ENCODE results near the gene MIPOL1.
A peak's percentile ranks its signal among the peaks of the same experiment; 100 is the strongest.
"Not testable (repeated sequence)": the region's sequence is repeated elsewhere in the genome, so short reads cannot be mapped to it uniquely, and the experiment has no call there.

The MIPOL1 gene

GRCh38 chr14:37295262-37295661 lies 97.5 kb downstream of the MIPOL1 start:
- DNase-seq, result not testable (repeated sequence)

- DNase-seq, result no peak
Observed at GRCh38 chr14:37311252-37311651, 113.5 kb downstream of the MIPOL1 start.

GRCh38 chr14:37318938-37319337 lies 121.2 kb downstream of the MIPOL1 start:
- DNase-seq, result no peak

- no peak for DNase-seq
Observed at GRCh38 chr14:37320106-37320505, 122.4 kb downstream of the MIPOL1 start.

- no peak for DNase-seq
Observed at GRCh38 chr14:37325332-37325731, 127.6 kb downstream of the MIPOL1 start.

GRCh38 chr14:37326434-37326833 lies 128.7 kb downstream of the MIPOL1 start:
- DNase-seq, result no peak

GRCh38 chr14:37327933-37328332 lies 130.2 kb downstream of the MIPOL1 start:
- not testable (repeated sequence) for DNase-seq

GRCh38 chr14:37328673-37329072 lies 130.9 kb downstream of the MIPOL1 start:
- DNase-seq, result no peak

GRCh38 chr14:37329189-37330001 lies 131.7 kb downstream of the MIPOL1 start:
- DNase-seq, result no peak

GRCh38 chr14:37330910-37331309 lies 133.2 kb downstream of the MIPOL1 start:
- DNase-seq, result no peak

GRCh38 chr14:37340353-37340752 lies 142.6 kb downstream of the MIPOL1 start:
- peak; percentile 26 for DNase-seq

- DNase-seq, result no peak
Observed at GRCh38 chr14:37343307-37344094, 145.8 kb downstream of the MIPOL1 start.

- DNase-seq, result no peak
Observed at GRCh38 chr14:37363661-37364060, 165.9 kb downstream of the MIPOL1 start.

GRCh38 chr14:37369425-37369824 lies 171.7 kb downstream of the MIPOL1 start:
- peak; percentile 98 for DNase-seq

- no peak for DNase-seq
Observed at GRCh38 chr14:37375566-37375965, 177.8 kb downstream of the MIPOL1 start.

GRCh38 chr14:37376944-37377609 lies 179.3 kb downstream of the MIPOL1 start:
- DNase-seq, result no peak

- peak; percentile 95 for DNase-seq
Observed at GRCh38 chr14:37384870-37385596, 187.3 kb downstream of the MIPOL1 start.

- peak; percentile 79 for DNase-seq
Observed at GRCh38 chr14:37397157-37397940, 199.6 kb downstream of the MIPOL1 start.

GRCh38 chr14:37397941-37398215 lies 200.1 kb downstream of the MIPOL1 start:
- DNase-seq, result peak; percentile 79

GRCh38 chr14:37399517-37399916 lies 201.8 kb downstream of the MIPOL1 start:
- peak; percentile 51 for DNase-seq

- no peak for DNase-seq
Observed at GRCh38 chr14:37401093-37401492, 203.4 kb downstream of the MIPOL1 start.

GRCh38 chr14:37403626-37404025 lies 205.9 kb downstream of the MIPOL1 start:
- peak; percentile 83 for DNase-seq
